PFSK-1 (cell line): ENCODE data around the gene HSD17B4.

ENCODE experiments used
- REST ChIP-seq, 2 experiments: IDR thresholded peaks; 2 replicates each; pipeline versions ENCODE4 v1.6.1 to v1.8.0; 2011 to 2012; ENCODE audit warnings: low read depth in 2 of 2, low read length in 2 of 2, control low read depth in 1 of 2, inconsistent platforms in 1 of 2, mild to moderate bottlenecking in 1 of 2, moderate library complexity in 1 of 2; ENCODE audit not compliant: insufficient read depth in 1 of 2
- TAF1 ChIP-seq: IDR thresholded peaks from 2 replicates; pipeline ENCODE4 v1.6.1; 2012; ENCODE audit warnings: low read length, control low read depth, borderline replicate concordance; ENCODE audit not compliant: insufficient read depth

- TF ChIP-seq REST (IDR thresholded peaks at IDR 0.05; ENCODE audit: insufficient read depth in 1 of 2, low read depth in 2 of 2, low read length in 2 of 2) (no peak), TAF1 (no peak)
Measured at GRCh38 chr5:119406551-119407110, 45.7 kb upstream of the HSD17B4 start.
